Stimulated activated CD8-positive, alpha-beta memory T cell treated with anti-CD3 and anti-CD28 coated beads, Interleukin-15, amount 100 ng/mL, for 24 hours (primary cell): ENCODE results near the gene NOVA2.

Source experiments
- DNase-seq: peaks from one replicate; pipeline ENCODE4 v3.0.0-alpha.2; 2020; ENCODE audit warnings: low read depth

Gene NOVA2

DNA sequence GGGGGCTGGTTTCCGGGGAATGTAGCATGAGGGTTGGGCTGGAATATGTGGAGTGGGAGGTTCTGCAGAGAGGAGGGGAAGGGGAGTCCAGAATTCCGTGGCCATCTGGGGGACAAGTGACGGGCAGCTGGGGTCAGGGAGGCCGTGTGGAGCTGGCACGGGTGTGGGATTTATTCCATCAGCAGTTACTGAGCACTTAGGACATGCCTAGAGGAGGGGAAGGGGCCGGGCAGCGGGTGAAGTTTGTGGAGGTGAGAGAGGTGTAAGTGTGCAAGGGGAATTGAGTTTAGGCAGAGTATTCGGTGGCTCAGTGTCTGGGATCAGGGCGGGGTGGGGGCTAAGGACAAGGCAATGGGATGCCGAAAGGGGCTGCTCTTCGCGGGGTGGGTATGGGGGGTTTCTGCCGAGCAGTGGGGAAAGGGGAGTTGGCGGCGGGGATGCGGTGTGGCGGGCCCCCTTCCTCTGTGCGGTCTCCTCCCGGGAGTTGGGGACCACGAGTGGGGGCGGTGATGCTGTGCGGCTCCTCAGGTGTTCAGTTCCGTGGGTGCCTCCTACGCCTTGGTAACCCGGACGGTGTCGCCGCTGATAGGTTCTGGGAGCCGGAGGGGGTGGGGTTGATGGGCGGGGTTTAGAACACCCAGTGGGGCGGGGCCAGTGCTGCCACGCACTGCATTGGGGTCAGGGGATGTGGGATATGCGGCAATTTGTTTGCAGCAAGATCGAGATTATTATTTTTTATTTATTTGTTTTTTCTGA lies 27.0 kb upstream of the NOVA2 start:
- DNase-seq: no peak

DNA sequence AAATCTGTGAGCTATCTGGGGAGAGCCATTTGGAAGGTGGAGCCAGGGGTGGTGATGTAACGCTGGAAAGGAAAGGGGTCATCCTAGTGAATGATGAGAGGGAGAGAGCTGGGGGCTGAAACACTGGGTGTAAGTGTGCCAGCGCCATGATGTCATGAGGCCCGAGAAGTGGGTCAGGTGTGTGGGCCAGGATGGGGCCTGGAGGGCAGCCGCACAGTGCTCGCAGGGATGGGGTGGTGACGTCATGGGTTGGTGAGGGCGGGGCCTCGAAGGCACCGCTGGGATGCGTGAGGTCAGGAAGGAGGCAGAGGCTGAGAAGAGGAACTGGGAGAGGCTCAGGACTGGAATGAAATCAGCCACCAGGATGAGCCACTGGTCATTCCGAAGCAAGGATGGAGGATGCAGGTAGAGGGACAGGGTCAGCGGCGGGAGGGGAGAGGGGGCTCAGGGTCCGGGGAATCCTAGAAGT lies 26.0 kb upstream of the NOVA2 start:
- no peak for DNase-seq

DNA sequence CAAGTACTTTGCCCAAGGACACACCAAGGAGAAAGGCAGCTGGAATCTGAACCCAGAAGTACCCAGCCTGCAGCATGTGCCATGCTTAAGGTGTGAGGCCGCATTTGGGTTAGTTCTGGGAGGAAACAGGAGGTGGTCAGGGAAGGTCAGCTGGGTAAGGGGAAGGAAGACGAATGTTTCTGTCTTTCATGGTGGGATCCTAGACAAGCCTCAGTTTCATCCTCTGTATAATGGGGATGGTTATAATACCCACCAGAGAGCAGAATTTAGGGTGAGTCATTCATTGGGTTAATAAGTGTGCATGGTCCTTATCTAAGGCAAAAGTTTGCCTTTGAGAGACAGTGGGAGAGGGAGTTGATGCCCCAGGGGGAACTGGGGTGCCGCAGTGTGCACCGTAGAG lies 25.2 kb upstream of the NOVA2 start:
- DNase-seq: no peak

DNA sequence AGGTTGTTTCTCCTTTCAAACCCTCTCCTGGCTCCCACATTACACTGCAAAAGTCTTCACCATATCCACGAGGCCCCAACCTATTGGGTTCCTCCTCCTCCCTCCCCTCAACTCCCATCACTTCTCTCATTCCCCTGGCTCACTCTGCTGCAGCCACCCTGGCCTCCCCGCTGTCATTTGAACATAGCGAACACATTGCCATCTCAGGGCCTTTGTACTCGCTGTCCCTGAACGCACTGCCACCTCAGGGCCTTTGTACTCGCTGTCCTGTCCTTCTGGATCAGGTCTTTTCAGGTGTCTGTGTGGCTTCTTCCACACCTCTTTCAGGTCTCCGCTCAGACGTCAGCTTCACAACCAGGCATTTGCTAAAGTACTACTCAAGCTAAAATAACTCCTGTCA lies 23.3 kb upstream of the NOVA2 start:
- DNase-seq: no peak

DNA sequence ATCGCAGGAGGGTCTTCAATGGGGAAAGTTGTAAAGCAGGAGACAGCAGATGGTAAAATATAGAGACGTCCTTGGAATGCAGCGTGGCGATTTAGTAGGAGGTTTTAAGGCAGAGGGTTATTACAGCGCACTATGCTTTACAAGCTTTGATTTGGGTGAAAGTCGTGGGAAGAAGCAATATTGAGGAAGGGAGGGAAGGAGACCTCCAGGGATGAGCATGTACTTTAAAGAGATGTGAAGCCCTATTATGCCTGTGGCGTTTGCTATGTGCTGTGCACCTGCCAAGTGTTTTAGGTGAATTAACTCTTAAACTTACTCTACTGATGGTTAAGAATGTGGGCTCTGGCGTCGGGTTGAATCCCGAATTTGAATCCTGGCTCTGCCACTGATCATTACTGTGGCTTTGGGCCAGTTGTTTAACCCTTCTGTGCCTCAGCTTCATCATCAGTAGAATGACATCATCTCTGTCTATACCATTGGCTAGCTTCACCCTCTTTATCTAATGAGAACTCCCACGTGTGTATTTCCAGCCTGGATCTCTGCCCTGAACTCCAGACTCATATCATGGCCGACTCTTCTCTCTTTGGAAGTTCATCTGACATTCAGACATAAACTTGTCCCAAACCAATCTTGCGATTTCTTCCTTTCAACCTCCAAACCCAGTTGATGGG lies 22.2 kb upstream of the NOVA2 start:
- DNase-seq: no peak

DNA sequence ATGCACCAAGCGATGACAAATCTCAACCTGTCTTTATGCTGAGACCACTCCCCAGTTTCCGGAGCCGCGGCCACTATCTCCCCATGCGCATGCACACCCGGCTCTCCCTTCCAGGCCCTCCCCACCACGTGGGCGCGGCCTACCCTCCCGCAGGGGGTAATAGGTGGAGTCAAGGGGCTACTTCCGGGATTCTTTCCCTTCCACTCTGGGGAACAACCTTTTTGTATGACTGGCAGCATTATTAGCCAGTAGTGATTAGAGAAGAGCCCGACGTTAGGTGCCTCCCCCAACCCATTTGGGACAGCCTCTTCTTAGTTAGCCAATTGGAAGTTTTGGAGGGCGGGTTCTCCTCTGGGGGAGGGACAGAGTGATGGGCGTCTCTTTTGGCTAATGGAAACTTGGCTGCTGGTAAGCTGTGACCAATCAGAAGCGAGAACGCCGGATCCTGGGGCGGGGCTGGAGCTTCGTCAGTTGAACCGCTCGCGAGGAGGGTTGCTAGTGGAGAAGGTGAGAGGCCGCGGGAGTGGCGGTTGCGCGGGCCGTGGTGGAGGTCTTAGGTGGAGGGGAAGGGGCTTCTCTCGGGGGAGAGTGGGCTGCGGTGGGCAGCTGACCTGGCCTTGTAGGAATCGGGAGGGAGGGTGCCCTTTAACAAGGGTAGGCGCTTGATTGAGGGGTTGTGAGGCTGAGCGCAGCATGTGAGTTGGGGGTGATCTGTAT lies 21.5 kb upstream of the NOVA2 start, which contains the start of gene CCDC61:
CCDC61 (plus strand) TSS at position 470 of the 717 bp plus-strand sequence. CDS start 7,552 bp downstream, outside the sequence.
- peak; percentile 78 for DNase-seq

DNA sequence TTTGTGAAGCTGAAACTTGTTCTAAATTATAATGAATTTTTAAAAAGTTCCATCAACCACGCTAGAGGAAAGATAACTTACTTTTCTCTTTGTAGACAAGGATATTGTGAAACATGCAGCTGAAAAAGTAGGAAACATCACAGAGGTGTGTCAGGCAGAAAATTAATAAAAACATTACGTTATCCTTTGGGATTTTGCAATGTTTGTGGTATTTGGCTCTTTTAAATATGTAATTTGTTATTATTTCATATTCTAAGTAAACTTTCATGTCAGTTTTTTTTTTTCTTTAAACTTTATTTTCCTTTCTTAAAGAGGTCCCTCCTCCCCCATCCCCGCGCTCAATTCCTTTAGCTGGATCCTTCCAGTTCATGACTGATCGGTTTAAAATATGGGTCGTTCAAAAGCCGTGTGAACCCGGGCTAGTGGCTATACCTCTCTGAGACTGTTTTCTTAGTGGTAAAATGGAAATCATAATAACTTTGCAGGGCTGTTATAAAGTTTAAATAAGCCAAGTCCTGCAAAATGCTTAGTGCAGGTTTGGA lies 20.9 kb upstream of the NOVA2 start:
- no peak for DNase-seq

DNA sequence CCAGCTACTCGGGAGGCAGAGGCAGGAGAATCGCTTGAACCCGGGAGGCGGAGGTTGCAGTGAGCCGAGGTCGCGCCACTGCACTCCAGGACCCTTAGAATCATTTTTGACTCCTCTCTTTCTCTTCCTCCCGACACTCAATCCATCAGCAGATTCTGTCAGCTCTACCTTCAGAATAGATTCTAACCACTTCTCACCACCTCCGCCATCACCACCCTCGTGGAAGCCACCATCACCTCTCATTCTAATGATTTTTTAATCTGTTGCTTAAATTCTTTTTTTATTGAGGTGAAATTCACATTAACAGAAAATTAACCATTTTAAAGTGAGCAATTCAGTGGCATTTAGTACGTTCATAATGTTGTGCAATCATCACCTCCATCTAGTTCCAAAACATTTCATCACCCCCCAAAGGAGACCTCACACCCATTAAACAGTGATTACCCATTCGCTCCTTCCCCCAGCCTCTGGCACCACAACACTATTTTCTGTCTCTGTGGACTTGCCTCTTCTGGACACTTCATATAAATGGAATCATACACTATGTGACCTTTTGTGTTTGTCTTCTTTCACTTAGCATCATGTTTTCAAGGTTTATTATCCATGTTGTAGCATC lies 16.6 kb upstream of the NOVA2 start:
- no peak for DNase-seq

DNA sequence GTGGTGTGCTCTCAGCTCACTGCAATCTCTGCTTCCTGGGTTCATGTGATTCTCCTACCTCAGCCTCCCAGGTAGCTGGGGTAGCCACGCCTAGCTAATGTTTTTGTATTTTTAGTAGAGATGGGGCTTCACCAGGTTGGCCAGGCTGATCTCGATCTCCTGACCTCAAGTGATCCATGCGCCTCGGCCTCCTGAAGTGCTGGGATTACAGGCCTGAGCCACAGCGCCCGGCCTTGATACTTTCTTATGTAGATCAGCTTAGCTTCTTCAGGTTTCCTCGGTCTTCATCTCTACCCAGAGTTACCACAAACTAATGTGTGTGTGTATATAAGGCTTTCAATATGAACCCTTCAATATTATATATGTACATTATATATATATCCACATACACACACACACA lies 11.7 kb upstream of the NOVA2 start:
- no peak for DNase-seq

DNA sequence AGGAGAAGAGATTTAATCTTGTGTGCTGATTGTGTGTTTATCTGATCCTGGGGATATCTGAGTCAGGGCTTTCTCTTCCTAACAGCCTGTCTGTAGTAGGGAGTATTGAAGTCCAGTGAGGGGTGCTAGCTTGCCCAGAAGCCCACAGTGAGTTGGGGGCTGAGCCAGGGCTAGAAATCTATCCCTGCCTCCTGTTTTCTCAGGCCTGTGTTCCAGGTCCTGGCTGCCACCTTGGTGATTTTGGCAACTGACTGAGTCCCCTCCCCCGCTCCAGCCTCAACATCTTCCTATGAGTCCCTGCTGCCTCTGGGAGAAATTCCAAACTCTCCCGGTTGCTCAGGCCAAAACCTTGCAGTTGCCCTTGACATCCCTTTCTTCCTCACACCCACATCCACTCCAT lies 7.7 kb upstream of the NOVA2 start:
- DNase-seq: no peak

DNA sequence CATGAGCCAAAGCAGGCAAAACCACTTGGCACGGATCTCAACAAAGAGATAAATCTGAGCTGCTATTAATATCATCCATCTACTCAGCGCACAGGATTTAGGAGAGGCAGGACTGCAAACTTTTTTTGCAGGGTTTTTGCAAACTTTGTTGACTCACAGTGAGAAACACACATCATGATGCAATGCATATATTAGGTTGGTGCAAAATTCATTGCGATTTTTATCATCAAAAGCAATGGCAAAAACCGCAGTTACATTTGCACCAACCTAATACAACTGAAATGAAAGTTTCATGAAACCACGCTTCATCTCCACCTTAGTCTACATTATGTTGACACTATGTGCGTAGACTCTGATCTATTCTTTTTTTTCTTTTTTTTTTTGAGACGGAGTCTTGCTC lies 4.5 kb upstream of the NOVA2 start:
- DNase-seq: no peak

DNA sequence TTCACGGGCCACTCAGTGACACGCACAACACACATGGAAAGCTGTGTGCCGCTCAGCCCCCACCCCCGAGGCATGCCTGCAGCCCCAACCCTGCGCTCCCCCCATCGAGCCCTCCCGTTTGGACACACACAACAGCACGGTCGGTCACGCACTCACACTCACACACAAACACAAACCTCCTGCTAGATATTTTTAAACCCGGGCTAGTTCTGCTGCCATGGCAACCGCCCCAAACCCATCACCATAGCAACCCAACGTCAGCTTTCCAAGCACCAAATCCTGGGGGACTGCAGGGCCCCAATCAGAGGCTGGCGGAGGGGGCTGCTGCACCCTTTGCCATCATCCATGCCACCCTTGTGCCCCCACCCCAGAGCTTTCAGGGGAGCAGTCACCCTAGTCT lies 2.5 kb upstream of the NOVA2 start:
- DNase-seq: no peak

DNA sequence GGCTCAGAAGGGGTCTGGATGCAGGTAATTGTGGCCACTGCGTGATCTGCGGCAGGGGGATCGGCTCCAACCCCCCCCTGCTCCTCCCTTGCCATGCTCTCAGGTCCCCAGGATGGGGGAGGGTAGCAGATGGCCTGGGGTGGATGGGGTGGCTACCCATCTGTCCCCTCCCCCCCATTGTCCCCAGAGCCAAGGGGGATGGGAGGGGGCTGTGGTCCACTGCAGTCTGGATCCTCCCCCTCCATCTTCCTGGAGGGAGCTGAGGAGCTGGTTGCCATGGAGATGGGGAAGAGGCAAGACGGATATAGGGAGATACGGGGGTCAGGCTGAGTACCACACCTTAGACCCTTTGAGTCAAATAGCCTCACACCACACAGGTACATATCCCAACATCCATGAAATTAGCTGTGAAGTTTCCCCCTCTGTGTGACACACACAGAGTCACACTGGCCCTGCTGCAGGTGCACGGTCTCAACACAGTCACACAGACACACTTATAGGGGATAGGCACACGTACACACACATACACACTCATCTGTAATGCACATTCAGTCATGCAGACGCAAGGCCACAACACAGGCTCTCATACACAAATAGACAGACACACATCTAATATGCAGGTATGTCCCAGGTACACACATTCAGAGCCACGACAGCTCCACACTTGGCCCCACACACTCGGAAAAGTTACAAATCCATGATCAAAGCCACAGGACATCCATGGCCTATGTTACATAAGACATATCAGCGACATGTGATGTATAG lies 1.8 kb upstream of the NOVA2 start:
- DNase-seq: no peak

DNA sequence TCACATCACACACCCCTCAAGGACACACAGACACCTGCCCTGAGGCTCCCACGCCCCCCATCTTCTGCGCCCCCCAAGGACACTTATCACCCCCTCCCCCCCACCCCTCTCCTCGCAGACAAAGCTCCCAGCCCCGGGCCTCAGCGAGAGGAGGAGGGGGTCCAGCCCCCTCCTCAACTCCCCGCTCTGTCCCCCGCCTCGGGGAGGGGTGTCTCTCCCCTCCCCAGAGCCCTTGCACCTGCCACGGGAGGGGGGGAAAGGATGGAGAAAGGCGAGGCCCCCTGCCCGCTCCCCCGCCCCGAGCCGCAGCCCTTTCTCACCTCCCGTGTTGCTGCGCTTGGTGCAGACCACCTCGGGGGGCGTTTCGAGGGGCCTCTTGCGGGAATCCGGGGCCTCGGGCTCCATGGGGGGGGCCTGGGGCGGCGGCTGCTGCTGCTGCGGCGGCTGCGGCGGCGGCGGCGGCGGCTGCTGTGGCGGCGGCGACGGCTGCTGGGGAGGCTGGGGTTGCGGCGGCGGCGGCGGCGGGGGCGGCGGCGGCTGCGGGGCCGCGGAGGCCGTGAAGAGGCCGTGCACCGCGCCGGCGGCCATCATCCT lies 621 bp downstream of the NOVA2 start:
- DNase-seq: no peak

DNA sequence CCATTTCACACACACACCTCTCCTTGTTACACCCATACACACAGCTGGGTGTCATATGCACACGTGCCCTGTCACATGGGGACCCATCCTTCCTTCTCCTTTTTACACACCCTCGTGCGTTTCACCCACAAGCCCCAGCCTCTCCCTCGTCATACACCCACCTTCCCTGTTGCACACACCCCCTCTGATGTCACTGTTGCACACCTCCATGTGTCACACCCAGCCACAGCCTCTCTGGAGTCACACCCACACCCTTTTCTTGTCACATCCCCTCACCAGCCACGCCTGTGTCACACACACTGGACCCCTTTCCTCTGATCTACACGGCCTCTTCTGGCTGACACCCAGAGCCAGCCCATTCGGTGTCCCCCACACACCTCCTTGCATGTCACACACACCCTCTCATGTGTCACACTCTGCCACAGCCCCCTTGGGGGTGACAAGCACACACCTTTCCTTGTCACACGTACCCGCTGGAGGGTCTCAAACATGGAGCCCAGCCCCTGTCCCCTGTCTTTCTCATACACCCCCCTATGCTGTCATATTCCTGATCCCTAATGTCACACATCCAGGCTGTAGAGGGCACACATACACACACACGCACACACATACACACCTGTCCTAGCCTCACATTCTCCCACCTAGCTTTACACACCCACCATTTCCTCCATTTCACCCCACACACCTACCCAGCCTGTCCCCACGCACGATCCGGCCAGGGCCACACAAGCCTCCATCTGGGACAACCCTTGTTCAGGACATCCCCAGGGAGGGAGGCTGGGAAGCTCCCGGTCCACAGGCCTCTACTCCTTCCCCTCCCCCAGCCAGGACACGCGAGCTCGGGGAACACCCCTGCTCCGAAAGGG lies 1.4 kb downstream of the NOVA2 start:
- no peak for DNase-seq

DNA sequence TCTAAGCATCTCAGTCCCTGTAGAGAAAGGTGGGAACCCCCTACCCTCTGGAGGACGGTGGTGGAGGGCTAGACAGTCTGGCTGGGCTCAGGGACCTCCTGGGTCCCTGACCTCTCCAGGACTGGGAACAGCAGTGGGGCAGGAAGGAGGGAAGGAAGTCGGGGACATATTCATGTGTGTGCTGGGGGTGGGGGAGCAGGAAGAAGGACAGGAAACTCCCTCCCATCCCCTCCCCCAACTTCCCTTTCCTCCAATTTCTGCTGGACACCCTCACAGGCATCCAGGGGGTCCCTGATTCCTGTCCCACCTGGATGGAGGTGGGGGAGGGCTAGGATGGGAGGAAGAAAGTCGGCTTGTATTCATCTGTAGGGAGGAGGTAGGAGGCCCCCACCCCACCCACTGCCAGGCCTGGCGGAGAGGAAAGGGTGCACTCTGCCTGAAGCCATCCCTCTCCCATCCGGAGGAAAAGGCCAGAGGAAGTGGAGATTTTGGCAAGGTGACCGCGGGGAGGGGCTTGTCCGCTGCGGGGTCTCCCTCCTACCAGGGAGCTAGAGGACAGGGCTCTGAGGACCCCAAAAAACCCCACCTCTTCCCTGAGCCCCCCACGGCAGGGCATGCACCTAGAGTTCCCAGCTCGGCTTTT lies 2.3 kb downstream of the NOVA2 start:
- no peak for DNase-seq

DNA sequence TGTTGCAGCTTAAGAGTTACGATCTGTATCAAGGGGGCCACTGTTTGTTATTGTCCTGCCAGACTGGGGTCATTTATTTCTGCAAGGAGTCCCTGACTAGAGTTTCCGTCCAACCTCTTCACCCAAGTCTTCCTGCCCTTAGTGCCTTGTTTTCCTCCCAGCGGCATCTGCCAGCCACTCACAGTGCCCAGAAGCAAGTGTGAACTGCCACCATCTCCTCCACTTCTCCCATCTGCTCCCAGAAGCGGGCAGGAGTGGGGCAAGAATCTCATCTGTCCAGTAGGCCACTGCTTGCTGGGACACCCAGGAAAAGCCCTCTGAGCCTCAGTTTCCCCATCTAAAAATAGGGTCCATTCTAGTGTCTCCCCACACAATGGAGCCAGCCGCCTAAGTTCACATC lies 4.0 kb downstream of the NOVA2 start:
- no peak for DNase-seq

DNA sequence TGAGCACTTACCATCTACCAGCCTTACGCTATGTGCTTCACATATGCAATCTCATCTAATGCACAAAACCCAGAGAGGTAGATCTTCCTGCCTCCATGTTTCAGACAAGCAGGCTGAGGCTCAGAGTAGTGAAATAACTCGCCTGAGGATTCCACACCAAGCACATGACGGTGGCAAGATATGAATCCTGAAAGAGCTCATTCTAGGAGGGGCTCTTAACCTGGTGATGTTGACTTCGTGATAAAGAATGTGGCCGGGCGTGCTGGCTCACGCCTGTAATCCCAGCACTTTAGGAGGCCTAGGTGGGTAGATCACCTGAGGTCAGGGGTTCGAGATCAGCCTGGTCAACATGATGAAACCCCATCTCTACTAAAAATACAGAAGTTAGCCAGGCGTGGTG lies 5.0 kb downstream of the NOVA2 start:
- DNase-seq: no peak

DNA sequence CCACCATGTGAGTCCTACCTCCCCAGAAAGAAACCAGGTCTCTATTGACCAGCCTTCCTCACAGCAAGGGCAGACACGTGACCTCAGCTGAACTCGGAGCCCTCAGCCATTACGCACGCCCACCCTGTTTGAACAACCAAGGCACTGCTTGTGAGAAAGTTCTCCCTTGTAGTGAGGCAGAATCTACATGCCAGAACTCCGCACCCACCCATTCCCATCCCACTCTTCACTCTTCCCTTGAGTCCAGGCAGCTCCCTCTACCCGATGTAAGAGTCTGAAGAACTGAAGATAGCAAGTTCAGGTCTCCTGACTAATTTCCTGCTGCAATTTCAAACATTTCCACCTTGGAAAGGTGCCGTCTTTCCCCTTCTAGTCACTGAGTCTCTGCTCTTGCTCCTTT lies 6.4 kb downstream of the NOVA2 start:
- no peak for DNase-seq

DNA sequence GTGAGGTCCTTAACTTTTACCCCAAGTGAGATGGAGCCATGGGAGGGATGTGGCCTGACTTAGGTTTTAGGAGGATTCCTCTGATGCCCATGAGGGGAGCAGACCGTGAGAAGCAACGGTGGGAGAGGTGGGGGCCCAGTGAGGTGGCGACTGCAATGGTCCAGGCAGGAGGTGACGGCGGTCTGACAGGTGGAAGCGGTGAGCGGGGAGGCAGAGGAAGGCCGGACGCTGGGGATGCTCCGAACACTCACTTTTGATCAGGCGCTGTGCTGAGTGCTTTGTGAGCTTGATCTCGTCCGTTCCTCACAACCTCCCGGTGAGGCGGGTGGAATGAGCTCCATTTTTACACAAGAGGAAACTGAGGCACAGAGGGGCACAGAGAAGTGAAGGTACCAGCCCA lies 11.6 kb downstream of the NOVA2 start:
- DNase-seq: no peak
